ENCODE data around the gene PBX4.
"Not testable (repeated sequence)": the region's sequence is repeated elsewhere in the genome, so short reads cannot be mapped to it uniquely, and the experiment has no call there.

Gene PBX4, protein sequence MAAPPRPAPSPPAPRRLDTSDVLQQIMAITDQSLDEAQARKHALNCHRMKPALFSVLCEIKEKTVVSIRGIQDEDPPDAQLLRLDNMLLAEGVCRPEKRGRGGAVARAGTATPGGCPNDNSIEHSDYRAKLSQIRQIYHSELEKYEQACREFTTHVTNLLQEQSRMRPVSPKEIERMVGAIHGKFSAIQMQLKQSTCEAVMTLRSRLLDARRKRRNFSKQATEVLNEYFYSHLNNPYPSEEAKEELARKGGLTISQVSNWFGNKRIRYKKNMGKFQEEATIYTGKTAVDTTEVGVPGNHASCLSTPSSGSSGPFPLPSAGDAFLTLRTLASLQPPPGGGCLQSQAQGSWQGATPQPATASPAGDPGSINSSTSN

GRCh38 chr19:19618219-19619051 lies at the start of gene PBX4:
TSS of gene PBX4 (minus strand) at chr19:19618687. CDS start at chr19:19618629, 58 bp downstream.
- Histone ChIP-seq H3K4me1 (ENCODE audit: control insufficient read depth, low read depth, low read length) (no peaks in the 10 kb centered on the region), H3K36me3 (ENCODE audit: control insufficient read depth, low read depth, low read length) (peaks cover 5% of the 10 kb centered on the region), H3K27ac (ENCODE audit: low read length) (no peak within 1 kb of the TSS), H3K4me3 (ENCODE audit: low read length) (peak within 1 kb of the TSS; percentile 55), H3K27me3 (ENCODE audit: control insufficient read depth, insufficient read depth, low read length) (peaks cover 23% of the 10 kb centered on the region), H3K9ac (ENCODE audit: low read length) (peak within 1 kb of the TSS; percentile 6), H3K9me3 (ENCODE audit: control insufficient read depth, low read depth, low read length) (no peaks in the 10 kb centered on the region)

DNA sequence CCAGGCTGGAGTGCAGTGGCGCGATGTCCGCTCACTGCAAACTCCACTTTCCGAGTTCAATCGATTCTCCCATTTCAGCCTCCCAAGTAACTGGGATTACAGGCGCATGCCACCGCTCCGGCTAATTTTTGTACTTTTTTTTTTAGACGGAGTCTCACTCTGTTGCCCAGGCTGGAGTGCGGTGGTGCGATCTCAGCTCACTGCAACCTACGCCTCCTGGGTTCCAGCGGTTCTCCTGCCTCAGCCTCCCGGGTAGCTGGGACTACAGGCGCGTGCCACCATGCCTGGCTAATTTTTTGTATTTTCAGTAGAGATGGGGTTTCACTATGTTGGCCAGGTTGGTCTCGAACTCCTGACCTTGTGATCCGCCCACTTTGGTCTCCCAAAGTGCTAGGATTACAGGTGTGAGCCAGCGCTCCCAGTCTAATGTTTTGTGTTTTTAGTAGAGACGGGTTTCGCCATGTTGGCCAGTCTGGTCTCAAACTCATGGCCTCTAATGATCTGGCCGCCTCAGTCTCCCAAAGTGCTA lies 47.0 kb upstream of the PBX4 start:
- H3K36me3 ChIP-seq (ENCODE audit: control insufficient read depth, low read depth, low read length); H3K27me3 ChIP-seq (ENCODE audit: control insufficient read depth, insufficient read depth, low read length); H3K9ac ChIP-seq (ENCODE audit: low read length); H3K27ac ChIP-seq (ENCODE audit: low read length); H3K4me3 ChIP-seq (ENCODE audit: low read length); H3K9me3 ChIP-seq (ENCODE audit: control insufficient read depth, low read depth, low read length): not testable (repeated sequence)
- H3K4me1 ChIP-seq (ENCODE audit: control insufficient read depth, low read depth, low read length): peaks cover 14% of the 10 kb centered on the region

GRCh38 chr19:19663256-19664120 lies 45.0 kb upstream of the PBX4 start, which contains the start of gene ATP13A1:
TSS of gene ATP13A1 (minus strand) at chr19:19663676. CDS start at chr19:19663666, 10 bp downstream.
- peaks cover 11% of the 10 kb centered on the region for H3K36me3 ChIP-seq (ENCODE audit: control insufficient read depth, low read depth, low read length)

GRCh38 chr19:19662871-19663255 lies 44.4 kb upstream of the PBX4 start:
- no peaks in the 10 kb centered on the region for H3K27me3 ChIP-seq (ENCODE audit: control insufficient read depth, insufficient read depth, low read length)
- no peaks in the 10 kb centered on the region for H3K9me3 ChIP-seq (ENCODE audit: control insufficient read depth, low read depth, low read length)
- H3K4me1 ChIP-seq (ENCODE audit: control insufficient read depth, low read depth, low read length): peaks cover 6% of the 10 kb centered on the region
- H3K36me3 ChIP-seq (ENCODE audit: control insufficient read depth, low read depth, low read length): peaks cover 17% of the 10 kb centered on the region
- peak overlapping the region; percentile 88 for H3K9ac ChIP-seq (ENCODE audit: low read length)
- H3K27ac ChIP-seq (ENCODE audit: low read length): no peak overlapping the region
- H3K4me3 ChIP-seq (ENCODE audit: low read length): peak overlapping the region; percentile 82

More at GRCh38 chr19:19663256-19664120, 45.0 kb upstream of the PBX4 start, which contains the start of gene ATP13A1:
- Histone ChIP-seq H3K4me3 (ENCODE audit: low read length) (peak within 1 kb of the TSS; percentile 82), H3K27me3 (ENCODE audit: control insufficient read depth, insufficient read depth, low read length) (no peaks in the 10 kb centered on the region), H3K27ac (ENCODE audit: low read length) (peak within 1 kb of the TSS; percentile 84), H3K9me3 (ENCODE audit: control insufficient read depth, low read depth, low read length) (no peaks in the 10 kb centered on the region), H3K9ac (ENCODE audit: low read length) (peak within 1 kb of the TSS; percentile 88), H3K4me1 (ENCODE audit: control insufficient read depth, low read depth, low read length) (peaks cover 10% of the 10 kb centered on the region)

DNA sequence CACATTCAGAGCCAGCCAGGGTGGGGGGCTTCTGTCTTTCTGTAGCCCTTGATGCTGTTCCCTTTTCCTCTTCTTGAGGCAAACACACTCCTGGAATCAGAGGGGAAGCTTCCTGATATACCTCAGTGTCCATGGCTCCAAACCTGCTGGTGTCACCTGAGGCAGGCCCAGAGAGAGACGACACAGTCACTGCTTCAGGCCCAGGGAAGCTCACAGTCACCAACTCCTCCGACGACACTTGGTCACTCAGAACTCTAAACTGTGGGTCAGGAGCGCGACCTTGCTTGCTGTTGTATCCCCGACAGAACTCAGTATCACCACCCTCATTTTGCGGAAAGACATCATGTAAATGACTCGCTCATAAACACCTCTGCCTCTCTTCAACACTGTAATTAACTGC lies 43.9 kb upstream of the PBX4 start:
- Histone ChIP-seq H3K9me3 (ENCODE audit: control insufficient read depth, low read depth, low read length) (no peaks in the 10 kb centered on the region), H3K4me1 (ENCODE audit: control insufficient read depth, low read depth, low read length) (peaks cover 6% of the 10 kb centered on the region), H3K9ac (ENCODE audit: low read length) (peak overlapping the region; percentile 88), H3K4me3 (ENCODE audit: low read length) (peak overlapping the region; percentile 82), H3K27me3 (ENCODE audit: control insufficient read depth, insufficient read depth, low read length) (no peaks in the 10 kb centered on the region), H3K36me3 (ENCODE audit: control insufficient read depth, low read depth, low read length) (peaks cover 22% of the 10 kb centered on the region), H3K27ac (ENCODE audit: low read length) (no peak overlapping the region)

DNA sequence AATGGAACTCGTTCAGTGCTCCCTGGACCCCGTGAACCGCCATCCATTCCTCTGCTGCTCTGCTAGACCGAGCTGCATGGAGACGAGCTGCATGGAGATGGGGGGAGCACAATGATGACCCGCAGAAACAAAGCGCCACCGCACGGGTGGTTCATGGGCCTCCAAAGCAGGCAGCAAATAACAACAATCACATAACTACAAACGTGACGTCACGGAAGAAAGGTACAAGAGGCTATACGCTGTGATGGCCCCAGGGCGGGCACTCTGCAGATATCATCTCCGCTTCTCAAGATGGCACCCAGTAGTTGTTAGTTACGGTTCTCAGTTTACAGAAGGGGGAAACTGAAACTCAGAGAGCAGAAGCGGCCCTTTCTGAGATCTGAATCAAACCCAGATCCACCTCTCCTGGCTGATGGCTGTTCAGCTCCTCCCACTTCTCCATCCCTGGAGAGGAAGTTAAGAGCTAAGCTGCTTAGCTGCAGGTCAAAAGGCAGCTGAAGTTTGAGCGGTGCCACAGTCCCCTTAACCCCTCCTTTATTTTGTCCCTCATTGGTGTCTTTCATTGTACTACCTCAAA lies 43.3 kb upstream of the PBX4 start:
- Histone ChIP-seq H3K36me3 (ENCODE audit: control insufficient read depth, low read depth, low read length) (peaks cover 28% of the 10 kb centered on the region), H3K4me3 (ENCODE audit: low read length) (no peak overlapping the region), H3K9me3 (ENCODE audit: control insufficient read depth, low read depth, low read length) (no peaks in the 10 kb centered on the region), H3K27ac (ENCODE audit: low read length) (no peak overlapping the region), H3K4me1 (ENCODE audit: control insufficient read depth, low read depth, low read length) (peaks cover 6% of the 10 kb centered on the region), H3K9ac (ENCODE audit: low read length) (no peak overlapping the region), H3K27me3 (ENCODE audit: control insufficient read depth, insufficient read depth, low read length) (no peaks in the 10 kb centered on the region)

GRCh38 chr19:19661141-19661674 lies 42.7 kb upstream of the PBX4 start:
- peaks cover 6% of the 10 kb centered on the region for H3K4me1 ChIP-seq (ENCODE audit: control insufficient read depth, low read depth, low read length)
- no peaks in the 10 kb centered on the region for H3K9me3 ChIP-seq (ENCODE audit: control insufficient read depth, low read depth, low read length)
- no peak overlapping the region for H3K4me3 ChIP-seq (ENCODE audit: low read length)
- H3K27ac ChIP-seq (ENCODE audit: low read length): no peak overlapping the region
- H3K27me3 ChIP-seq (ENCODE audit: control insufficient read depth, insufficient read depth, low read length): no peaks in the 10 kb centered on the region
- H3K9ac ChIP-seq (ENCODE audit: low read length): no peak overlapping the region
- H3K36me3 ChIP-seq (ENCODE audit: control insufficient read depth, low read depth, low read length): peaks cover 34% of the 10 kb centered on the region

GRCh38 chr19:19659646-19660245 lies 41.3 kb upstream of the PBX4 start:
- H3K36me3 ChIP-seq (ENCODE audit: control insufficient read depth, low read depth, low read length): peaks cover 48% of the 10 kb centered on the region
- no peak overlapping the region for H3K27ac ChIP-seq (ENCODE audit: low read length)
- no peak overlapping the region for H3K4me3 ChIP-seq (ENCODE audit: low read length)
- H3K4me1 ChIP-seq (ENCODE audit: control insufficient read depth, low read depth, low read length): peaks cover 6% of the 10 kb centered on the region
- no peak overlapping the region for H3K9ac ChIP-seq (ENCODE audit: low read length)
- H3K9me3 ChIP-seq (ENCODE audit: control insufficient read depth, low read depth, low read length): no peaks in the 10 kb centered on the region
- no peaks in the 10 kb centered on the region for H3K27me3 ChIP-seq (ENCODE audit: control insufficient read depth, insufficient read depth, low read length)

DNA sequence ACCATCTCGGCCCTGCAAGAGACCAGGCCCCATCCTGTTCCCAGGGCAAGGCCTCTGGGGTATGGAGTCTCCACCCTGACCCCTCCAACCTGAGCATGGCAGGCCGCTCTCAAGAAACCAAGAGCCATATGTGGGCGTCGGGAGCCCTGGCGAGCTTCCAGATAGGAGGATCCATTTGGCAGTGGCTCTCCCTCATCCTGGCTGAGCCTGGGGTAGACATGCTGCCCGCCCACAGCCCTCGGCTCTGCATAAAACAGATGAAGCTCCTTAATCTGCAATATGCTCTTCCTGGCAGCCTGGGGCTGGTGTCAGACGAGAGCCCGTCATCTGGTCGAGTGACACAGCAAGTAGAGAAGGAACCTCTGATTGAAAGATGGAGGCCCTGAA lies 38.9 kb upstream of the PBX4 start:
- Histone ChIP-seq H3K36me3 (ENCODE audit: control insufficient read depth, low read depth, low read length) (peaks cover 72% of the 10 kb centered on the region), H3K27me3 (ENCODE audit: control insufficient read depth, insufficient read depth, low read length) (no peaks in the 10 kb centered on the region), H3K27ac (ENCODE audit: low read length) (no peak overlapping the region), H3K4me1 (ENCODE audit: control insufficient read depth, low read depth, low read length) (peaks cover under 1% of the 10 kb centered on the region), H3K9ac (ENCODE audit: low read length) (no peak overlapping the region), H3K4me3 (ENCODE audit: low read length) (no peak overlapping the region), H3K9me3 (ENCODE audit: control insufficient read depth, low read depth, low read length) (no peaks in the 10 kb centered on the region)

All from iPS-18a (cell line).